HG03159 (cell line): Measurements from ENCODE around the gene SLC43A2.

Source experiments
- ATAC-seq: cut with Tn5 transposase; IDR thresholded peaks from one replicate; pipeline ENCODE4 v1.9.1; 2021; ENCODE audit warnings: mild to moderate bottlenecking, moderate library complexity; ENCODE audit not compliant: unreplicated experiment

The SLC43A2 gene

GRCh38 chr17:1625053-1625452, 3.6 kb downstream of the SLC43A2 start:
- ATAC-seq: no peak

DNA sequence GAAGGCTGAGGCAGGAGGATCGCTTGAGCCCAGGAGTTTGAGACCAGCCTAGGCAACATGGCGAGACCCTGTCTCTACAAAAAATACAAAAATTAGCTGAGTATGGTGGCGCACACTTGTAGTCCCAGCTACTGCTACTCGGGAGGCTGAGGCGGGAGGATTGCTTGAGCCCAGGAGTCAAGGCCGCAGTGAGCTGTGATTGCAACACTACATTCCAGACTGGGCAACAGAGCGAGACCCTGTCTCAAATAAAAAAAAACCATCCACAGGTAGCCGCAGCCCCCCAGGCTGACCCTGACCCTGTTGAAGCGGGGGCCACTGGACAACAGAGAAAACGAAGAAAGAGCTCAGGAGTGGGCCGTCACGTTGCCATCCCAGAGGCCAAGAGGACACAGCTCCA, 4.0 kb downstream of the SLC43A2 start:
- no peak for ATAC-seq

DNA sequence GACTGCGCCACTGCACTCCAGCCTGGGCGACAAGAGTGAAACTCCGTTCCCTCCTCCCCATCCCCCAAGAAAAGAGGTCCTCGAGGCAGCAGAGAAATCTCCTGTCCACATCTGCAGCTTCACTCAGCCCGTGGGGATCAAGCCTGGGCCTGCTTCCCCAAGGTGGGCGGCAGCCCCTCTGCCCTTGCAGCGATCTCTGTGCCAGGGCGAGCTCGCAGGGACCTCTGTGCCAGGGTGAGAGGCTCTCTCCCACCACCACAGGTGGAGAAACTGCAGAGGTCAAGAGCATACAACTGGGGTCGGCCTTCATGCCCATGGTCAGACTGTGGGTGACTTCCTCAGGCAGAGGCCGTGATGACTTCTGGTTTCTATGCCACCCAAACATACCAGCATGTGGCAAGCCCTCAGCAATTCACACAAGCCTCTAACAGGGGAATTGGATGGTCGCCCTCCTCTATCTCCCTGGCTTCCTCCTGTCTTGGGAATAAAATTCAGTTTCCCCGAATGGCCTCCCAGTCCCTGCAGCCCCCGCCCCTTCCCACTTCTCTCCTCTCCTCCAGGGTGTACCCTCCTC, 5.5 kb downstream of the SLC43A2 start:
- ATAC-seq: no peak

GRCh38 chr17:1621273-1621954, 7.2 kb downstream of the SLC43A2 start:
- ATAC-seq: no peak

GRCh38 chr17:1620486-1620885, 8.1 kb downstream of the SLC43A2 start:
- no peak for ATAC-seq

- ATAC-seq: no peak
Observed at GRCh38 chr17:1617620-1618174, 10.9 kb downstream of the SLC43A2 start.

DNA sequence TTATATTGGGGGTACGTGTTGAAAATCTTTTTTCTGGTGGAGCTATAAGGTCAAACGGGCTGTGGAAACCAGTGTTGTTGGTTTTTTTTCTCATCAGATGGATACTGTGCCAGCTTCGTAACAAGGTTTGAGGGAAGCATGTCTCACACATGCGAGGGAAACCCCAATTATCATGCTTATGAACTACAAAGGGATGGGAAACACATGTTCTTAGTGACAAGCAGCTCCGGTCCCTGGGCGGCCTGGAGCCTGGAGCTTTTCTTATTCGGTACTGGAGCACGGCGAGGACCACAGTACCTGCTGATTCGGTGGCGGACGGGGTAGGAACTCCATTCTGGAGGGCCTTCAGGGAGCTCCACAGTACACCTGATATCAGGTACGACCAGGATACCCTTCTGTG, 12.5 kb downstream of the SLC43A2 start:
- ATAC-seq: no peak

- no peak for ATAC-seq
Observed at GRCh38 chr17:1612400-1612799, 16.2 kb downstream of the SLC43A2 start.

GRCh38 chr17:1611715-1612114, 16.9 kb downstream of the SLC43A2 start:
- no peak for ATAC-seq

GRCh38 chr17:1608676-1609075, 20.0 kb downstream of the SLC43A2 start:
- ATAC-seq: no peak

- no peak for ATAC-seq
Observed at GRCh38 chr17:1607971-1608320, 20.7 kb downstream of the SLC43A2 start.

- no peak for ATAC-seq
Observed at GRCh38 chr17:1606352-1606985, 22.2 kb downstream of the SLC43A2 start.

GRCh38 chr17:1605681-1606351, 22.8 kb downstream of the SLC43A2 start:
- ATAC-seq: no peak

DNA sequence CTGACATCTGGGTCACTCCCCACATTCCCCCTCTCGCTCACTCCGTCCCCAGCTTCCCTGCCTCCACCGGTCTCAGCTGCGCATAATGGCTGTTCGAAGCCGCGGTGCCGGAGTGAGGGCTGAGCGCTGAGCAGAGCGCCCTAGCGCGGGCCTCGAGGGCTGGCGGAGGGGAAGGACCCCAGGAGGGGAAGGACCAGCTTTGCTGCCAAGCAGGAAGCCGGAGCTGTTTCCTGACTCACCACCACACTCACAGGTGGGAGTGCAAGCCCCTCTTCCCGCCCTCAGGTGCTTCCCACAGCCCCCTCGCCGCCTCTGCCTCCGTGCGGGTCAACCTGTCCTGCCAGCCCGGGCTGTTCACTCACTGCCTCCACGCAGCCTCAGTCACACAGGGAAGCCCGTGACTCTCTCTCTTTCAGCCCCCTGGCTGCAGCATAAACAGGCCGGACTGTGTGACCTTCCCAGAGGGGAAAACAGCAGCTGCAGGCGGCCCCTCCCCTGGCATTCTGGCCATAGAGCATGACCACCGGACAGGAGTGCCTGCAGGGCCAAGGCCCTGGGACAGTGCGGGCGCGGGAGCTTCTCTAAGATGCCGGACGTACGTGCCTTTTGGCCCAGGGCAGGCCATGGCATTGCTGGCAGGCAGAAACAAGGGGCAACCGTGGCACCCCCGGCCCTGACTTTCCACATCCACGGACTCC, 23.7 kb downstream of the SLC43A2 start:
- no peak for ATAC-seq

GRCh38 chr17:1601571-1601970, 27.1 kb downstream of the SLC43A2 start:
- ATAC-seq: no peak

- no peak for ATAC-seq
Observed at GRCh38 chr17:1598399-1599095, 30.1 kb downstream of the SLC43A2 start.

DNA sequence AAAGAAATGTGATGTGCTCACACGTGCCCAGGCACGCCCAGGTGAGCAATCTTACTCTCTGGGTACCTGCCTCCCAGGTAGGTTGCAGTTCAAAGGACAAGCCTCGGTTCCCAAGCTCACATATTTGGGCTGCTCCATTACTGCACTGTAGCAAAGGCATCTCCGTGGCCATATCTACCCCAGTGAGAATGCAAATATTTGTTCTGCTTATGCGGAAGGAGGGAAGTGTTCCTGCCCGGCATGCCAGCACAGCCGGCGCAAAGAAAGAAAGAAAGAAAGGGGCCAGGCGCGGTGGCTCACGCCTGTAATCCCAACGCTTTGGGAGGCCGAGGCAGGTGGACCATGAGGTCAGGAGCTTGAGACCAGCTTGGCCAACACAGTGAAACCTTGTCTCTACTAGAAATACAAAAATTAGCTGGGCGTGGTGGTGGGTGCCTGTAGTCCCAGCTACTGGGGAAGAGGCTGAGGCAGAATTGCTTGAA, 30.7 kb downstream of the SLC43A2 start:
- ATAC-seq: no peak

DNA sequence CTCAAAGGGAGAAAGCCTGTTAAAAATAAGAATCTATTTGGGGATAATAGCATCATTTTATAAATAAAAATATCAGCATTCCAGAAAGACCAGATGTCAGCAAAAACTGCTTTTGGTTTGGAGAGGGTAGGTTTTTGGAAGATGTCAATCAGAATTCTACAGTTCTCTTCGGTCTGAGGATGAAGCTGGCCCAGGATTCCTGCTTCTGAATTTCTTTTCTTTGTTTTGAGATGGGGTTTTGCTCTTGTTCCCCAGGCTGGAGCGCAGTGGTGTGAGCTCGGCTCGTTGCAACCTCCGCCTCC, 35.1 kb downstream of the SLC43A2 start:
- ATAC-seq: no peak

- ATAC-seq: peak; percentile 57
Observed at GRCh38 chr17:1592751-1593629, 35.6 kb downstream of the SLC43A2 start.
